AG10803 (cell line): ENCODE results near the gene HPDL.

Experiments
- DNase-seq: peaks from one replicate; pipeline ENCODE4 v3.0.0; 2010; ENCODE audit warnings: low read depth
- H3K4me3 ChIP-seq: 2 replicates; pipeline ENCODE4 v1.5.1; 2011; ENCODE audit warnings: mild to moderate bottlenecking, low read length, control low read depth
- CTCF ChIP-seq: conservative IDR thresholded peaks from 2 replicates; pipeline ENCODE4 v1.5.1; 2011; ENCODE audit warnings: mild to moderate bottlenecking, low read length, control low read depth, inconsistent platforms

HPDL gene

GRCh38 chr1:45306319-45306718 lies 20.4 kb upstream of the HPDL start:
- H3K4me3 ChIP-seq: no peak overlapping the region
- peak; percentile 17 for DNase-seq
- no peak for TF ChIP-seq CTCF

GRCh38 chr1:45306905-45307304 lies 19.8 kb upstream of the HPDL start:
- no peak for TF ChIP-seq CTCF
- DNase-seq: no peak
- H3K4me3 ChIP-seq: no peak overlapping the region

GRCh38 chr1:45314266-45314665 lies 12.4 kb upstream of the HPDL start:
- no peak overlapping the region for H3K4me3 ChIP-seq
- TF ChIP-seq CTCF: no peak
- no peak for DNase-seq

GRCh38 chr1:45317166-45317565 lies 9.5 kb upstream of the HPDL start:
- TF ChIP-seq CTCF: no peak
- H3K4me3 ChIP-seq: no peak overlapping the region
- DNase-seq: no peak

- DNase-seq: no peak
- H3K4me3 ChIP-seq: no peak overlapping the region
- TF ChIP-seq CTCF: no peak
These were observed 6.9 kb upstream of the HPDL start for GRCh38 chr1:45319761-45320160.

GRCh38 chr1:45321444-45321843 lies 5.3 kb upstream of the HPDL start:
- H3K4me3 ChIP-seq: no peak overlapping the region
- DNase-seq: no peak
- TF ChIP-seq CTCF: no peak

GRCh38 chr1:45322486-45323040 lies 4.1 kb upstream of the HPDL start:
- no peak for DNase-seq
- no peak for TF ChIP-seq CTCF

More at GRCh38 chr1:45322486-45323040, 4.1 kb upstream of the HPDL start:
- no peak overlapping the region for H3K4me3 ChIP-seq
